ENCODE results near the gene PTBP2. TPM values are rescaled to one million over a fixed set of nuclear protein-coding genes. Genes with fewer than 3 reads are reported as not detected.

The PTBP2 gene
- total and polyA plus RNA-seq, 2 of the 8 experiments (the other 6 are each of a cell fraction or from before 2014, with no cell fraction given): 24.2 to 61.7 TPM

DNA sequence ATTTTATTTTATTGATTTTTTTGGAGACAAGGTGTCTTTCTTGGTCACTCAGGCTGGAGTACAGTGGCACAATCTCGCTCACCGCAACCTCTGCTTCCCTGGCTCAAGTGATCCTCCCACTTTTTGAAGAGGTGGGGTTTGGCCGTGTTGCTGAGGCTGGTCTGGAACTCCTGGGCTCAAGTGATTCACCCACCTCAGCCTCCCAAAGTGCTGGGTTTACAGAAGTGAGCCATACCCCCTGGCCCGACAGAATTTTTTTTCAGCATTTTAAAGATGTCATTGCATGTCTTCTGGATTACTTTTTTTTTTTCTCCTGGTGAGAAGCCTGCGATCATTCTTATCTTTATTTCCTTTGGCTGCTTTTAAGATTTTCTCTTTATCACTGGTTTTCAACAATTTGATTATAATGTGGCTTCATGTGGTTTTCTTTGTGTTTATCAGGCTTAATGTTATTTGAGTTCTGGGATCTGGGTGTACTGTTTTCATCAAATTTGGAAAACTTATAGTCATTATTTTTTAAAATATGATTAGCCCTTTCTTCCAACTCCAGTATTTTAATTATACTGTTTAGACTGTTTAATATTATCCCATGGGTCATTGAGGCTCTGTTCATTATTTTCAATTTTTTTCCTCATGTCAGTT is 23.1 kb upstream of the PTBP2 start (continued):
- TF ChIP-seq GTF2F1 (IDR thresholded peaks at IDR 0.05; ENCODE audit: borderline replicate concordance, low read depth, low read length) (no peak), RAD21 (IDR thresholded peaks at IDR 0.05 in 1 of 2, conservative IDR thresholded peaks at IDR 0.05 in 1 of 2; ENCODE audit: low read depth in 2 of 2, low read length in 2 of 2) (no peak)

Measured in H1 (cell line).